Measurements from ENCODE around the gene NTNG2. TPM values are rescaled to one million over a fixed set of nuclear protein-coding genes. Genes with fewer than 3 reads are reported as not detected.
A peak's percentile ranks its signal among the peaks of the same experiment; 100 is the strongest.
"Not testable (repeated sequence)": the region's sequence is repeated elsewhere in the genome, so short reads cannot be mapped to it uniquely, and the experiment has no call there.

Gene NTNG2
- total and polyA plus RNA-seq, 10 donors = 0.44 to 22.4 (median 8.4) TPM

DNA sequence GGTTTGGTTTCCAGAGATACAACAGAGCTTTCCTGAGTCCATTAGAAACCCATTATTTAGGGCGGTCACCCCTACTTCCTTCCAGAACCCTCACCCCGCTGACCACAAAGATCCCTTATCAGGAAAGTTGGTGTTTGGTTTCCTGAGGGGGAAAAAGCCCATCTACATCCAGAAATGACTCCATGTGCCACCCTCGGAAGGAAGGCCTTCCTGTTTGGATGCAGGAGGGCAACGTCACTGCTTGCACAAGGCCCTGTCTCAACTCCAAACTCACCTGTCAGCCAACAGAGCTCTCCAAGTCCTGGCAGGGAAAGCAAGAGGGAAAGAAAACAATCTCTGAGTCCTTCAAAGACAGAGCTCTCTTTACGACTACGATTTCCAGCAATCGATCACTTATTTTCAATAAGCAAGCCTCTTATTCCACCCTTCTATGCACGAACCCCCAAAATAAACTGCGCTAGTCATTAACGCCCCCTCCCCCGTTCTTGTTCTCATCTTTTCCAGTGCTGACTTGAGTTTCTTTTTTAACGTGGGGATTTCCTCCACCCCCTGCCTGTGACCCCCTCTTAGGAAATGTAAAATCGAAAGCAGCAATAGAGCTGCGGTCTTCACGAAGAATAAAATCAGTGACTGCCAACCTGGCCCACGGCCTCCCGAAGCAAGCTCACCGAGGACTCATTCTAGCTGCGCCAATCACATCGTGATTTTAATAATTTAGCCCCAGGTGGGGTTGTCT lies 35.7 kb upstream of the NTNG2 start:
- H3K27me3 ChIP-seq (replicated peaks in 1 of 7) = peaks cover 0 to 94% (median 16%) of the 10 kb centered on the region in 7 donors
- WGBS, 5 donors = 22 to 38% (median 34%) methylated on average over 20 of the region's 20 CpGs
- TF ChIP-seq POLR2AphosphoS5 (IDR thresholded peaks at IDR 0.05) = peak in 1 of 3 donors; percentile 39
- no peak for TF ChIP-seq POLR2A (IDR thresholded peaks at IDR 0.05)
- peaks cover 0 to 19% (median 11%) of the 10 kb centered on the region in 6 donors for H3K4me1 ChIP-seq
- DNase-seq = no peak
- no peak overlapping the region for H3K27ac ChIP-seq
- H3K36me3 ChIP-seq = no peaks in the 10 kb centered on the region
- H3K4me3 ChIP-seq = peak overlapping the region in 2 of 8 donors; percentile 8 to 42
- intact Hi-C loops (cut with DNase I; ENCODE audit: low total_unique reads) = no loop called here
- H3K9me3 ChIP-seq = no peaks in the 10 kb centered on the region

DNA sequence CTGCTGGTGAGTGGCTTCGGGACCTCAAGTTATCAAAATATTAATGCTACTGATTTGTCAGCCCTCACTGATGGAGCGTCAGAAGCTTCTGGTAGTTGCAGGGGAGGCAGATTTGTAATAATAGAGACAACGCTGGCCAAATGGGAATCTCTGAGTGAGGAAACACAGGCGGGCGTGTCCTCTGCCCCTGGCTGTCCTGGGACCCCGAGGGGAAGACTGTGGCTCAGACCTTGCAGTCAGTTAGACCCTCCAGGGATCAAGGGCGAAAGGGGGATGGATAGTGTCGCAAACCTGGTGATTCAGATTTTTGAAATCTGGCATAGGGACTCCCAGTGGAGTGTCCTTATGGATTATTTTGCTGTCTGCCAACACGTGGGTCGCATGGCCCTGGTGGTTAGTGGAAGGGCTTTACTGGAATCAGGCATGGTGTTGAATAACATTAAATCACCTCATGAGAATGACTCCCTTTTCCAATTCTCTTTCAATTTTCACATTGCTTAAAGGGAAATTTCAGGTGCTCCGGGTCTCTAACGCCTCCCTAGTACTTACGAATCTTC lies 35.1 kb upstream of the NTNG2 start:
- DNase-seq = no peak
- TF ChIP-seq, protein P1, sequence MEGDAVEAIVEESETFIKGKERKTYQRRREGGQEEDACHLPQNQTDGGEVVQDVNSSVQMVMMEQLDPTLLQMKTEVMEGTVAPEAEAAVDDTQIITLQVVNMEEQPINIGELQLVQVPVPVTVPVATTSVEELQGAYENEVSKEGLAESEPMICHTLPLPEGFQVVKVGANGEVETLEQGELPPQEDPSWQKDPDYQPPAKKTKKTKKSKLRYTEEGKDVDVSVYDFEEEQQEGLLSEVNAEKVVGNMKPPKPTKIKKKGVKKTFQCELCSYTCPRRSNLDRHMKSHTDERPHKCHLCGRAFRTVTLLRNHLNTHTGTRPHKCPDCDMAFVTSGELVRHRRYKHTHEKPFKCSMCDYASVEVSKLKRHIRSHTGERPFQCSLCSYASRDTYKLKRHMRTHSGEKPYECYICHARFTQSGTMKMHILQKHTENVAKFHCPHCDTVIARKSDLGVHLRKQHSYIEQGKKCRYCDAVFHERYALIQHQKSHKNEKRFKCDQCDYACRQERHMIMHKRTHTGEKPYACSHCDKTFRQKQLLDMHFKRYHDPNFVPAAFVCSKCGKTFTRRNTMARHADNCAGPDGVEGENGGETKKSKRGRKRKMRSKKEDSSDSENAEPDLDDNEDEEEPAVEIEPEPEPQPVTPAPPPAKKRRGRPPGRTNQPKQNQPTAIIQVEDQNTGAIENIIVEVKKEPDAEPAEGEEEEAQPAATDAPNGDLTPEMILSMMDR (IDR thresholded peaks at IDR 0.05 in 8 of 11, conservative IDR thresholded peaks at IDR 0.05 in 3 of 11) = no peak
- TF ChIP-seq POLR2A (IDR thresholded peaks at IDR 0.05) = no peak
- TF ChIP-seq POLR2AphosphoS5 (IDR thresholded peaks at IDR 0.05) = no peak
- WGBS, 5 donors = 62 to 72% (median 66%) methylated on average over 13 of the region's 13 CpGs
- Histone ChIP-seq H3K4me3 (peak overlapping the region in 2 of 8 donors; percentile 8 to 42), H3K27me3 (replicated peaks in 1 of 7) (peaks cover 0 to 97% (median 15%) of the 10 kb centered on the region in 7 donors), H3K27ac (no peak overlapping the region), H3K36me3 (no peaks in the 10 kb centered on the region), H3K4me1 (peaks cover 0 to 19% (median 11%) of the 10 kb centered on the region in 6 donors), H3K9me3 (no peaks in the 10 kb centered on the region)
- intact Hi-C loops (cut with DNase I; ENCODE audit: low total_unique reads) = no loop called here

DNA sequence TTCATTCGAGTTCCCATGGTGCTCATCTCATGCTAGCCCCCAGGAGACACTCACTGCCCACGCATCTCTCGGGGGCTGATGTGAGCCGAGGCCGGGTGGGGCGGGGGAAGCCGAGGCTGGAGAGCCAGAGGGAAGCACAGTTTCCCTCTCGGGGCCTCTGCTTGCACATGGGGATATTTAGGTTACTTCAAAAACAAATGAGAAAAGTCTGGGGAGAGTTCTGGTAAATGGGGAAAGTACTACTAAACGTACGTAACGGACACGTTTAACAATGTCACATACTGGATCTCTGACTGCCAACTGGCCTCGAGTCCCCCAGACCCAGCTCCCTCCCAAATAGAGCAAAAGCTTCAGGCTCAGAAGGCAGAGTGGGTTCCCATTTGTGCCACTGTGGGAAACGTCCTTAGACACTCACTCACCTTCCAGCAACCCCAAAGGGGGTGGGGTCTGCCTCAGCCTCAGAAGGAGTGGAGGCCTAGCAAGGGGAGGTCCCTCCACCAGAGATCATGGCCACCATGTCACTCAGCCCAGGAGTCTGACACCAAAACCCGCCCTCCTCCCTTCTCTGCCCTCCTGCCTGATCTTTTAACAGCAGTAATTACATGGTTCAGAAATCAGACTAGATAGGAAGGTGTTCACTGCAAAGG lies 33.8 kb upstream of the NTNG2 start:
- no peaks in the 10 kb centered on the region for H3K36me3 ChIP-seq
- intact Hi-C loops (cut with DNase I; ENCODE audit: low total_unique reads) = no loop called here
- peaks cover 0 to 97% (median 12%) of the 10 kb centered on the region in 7 donors for H3K27me3 ChIP-seq (replicated peaks in 1 of 7)
- TF ChIP-seq POLR2AphosphoS5 (IDR thresholded peaks at IDR 0.05) (no peak), POLR2A (IDR thresholded peaks at IDR 0.05) (no peak)
- TF ChIP-seq, protein P1 (IDR thresholded peaks at IDR 0.05 in 8 of 11, conservative IDR thresholded peaks at IDR 0.05 in 3 of 11) = no peak
- DNase-seq = peak; percentile 47
- no peak overlapping the region for H3K27ac ChIP-seq
- H3K9me3 ChIP-seq = no peaks in the 10 kb centered on the region
- H3K4me3 ChIP-seq = no peak overlapping the region
- peaks cover 0 to 19% (median 11%) of the 10 kb centered on the region in 6 donors for H3K4me1 ChIP-seq
- WGBS, 5 donors = 68 to 78% (median 74%) methylated on average over 15 of the region's 15 CpGs

DNA sequence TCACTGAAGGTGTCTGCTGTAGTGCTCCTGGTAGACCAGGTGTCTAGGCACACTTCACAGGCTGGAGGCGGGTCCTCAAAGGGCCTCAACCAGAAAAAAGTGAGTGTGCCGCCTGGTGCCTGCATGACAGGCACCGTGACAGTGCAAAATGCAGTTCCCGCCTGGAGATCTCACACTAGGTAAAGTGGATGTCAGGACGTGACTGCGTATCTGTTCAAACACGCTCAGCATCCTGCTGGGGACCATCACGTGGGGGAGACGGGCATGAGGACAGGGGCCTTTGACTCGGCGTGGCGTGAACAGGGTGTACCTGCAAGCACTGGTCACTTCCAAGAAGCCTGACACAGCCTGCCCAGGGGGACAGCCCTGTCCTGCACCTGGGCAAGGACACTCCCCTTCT lies 32.3 kb upstream of the NTNG2 start:
- TF ChIP-seq POLR2A (IDR thresholded peaks at IDR 0.05) (no peak), POLR2AphosphoS5 (IDR thresholded peaks at IDR 0.05) (no peak)
- TF ChIP-seq, protein P1 (IDR thresholded peaks at IDR 0.05 in 8 of 11, conservative IDR thresholded peaks at IDR 0.05 in 3 of 11) = no peak
- WGBS, 5 donors = 82 to 92% (median 90%) methylated on average over 12 of the region's 12 CpGs
- peaks cover 0 to 19% (median 11%) of the 10 kb centered on the region in 6 donors for H3K4me1 ChIP-seq
- intact Hi-C loops (cut with DNase I; ENCODE audit: low total_unique reads) = no loop called here
- DNase-seq = peak; percentile 48
- no peak overlapping the region for H3K27ac ChIP-seq
- H3K4me3 ChIP-seq = no peak overlapping the region
- no peaks in the 10 kb centered on the region for H3K9me3 ChIP-seq
- H3K36me3 ChIP-seq = no peaks in the 10 kb centered on the region
- peaks cover 0 to 96% (median 12%) of the 10 kb centered on the region in 7 donors for H3K27me3 ChIP-seq (replicated peaks in 1 of 7)

DNA sequence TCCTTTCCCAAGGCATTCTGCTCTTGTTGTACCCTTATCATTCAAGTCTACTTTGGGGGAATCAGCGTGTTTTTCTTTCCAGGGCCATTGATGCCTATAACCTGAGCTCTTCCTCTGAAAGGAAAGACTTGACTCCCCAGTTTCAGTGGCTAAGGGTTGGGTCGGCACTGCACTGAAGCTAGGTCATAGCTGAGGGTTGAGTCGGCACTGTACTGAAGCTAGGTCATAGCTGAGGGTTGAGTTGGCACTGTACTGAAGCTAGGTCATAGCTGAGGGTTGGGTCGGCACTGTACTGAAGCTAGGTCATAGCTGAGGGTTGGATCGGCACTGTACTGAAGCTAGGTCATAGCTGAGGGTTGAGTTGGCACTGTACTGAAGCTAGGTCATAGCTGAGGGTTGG lies 27.8 kb upstream of the NTNG2 start:
- DNase-seq; H3K4me3 ChIP-seq; H3K36me3 ChIP-seq; H3K9me3 ChIP-seq; H3K27ac ChIP-seq; H3K4me1 ChIP-seq; intact Hi-C loops (cut with DNase I; ENCODE audit: low total_unique reads): not testable (repeated sequence)
- WGBS, 5 donors = 61 to 89% (median 71%) methylated on average over 5 of the region's 5 CpGs
- peaks cover 0 to 90% (median 11%) of the 10 kb centered on the region in 7 donors for H3K27me3 ChIP-seq (replicated peaks in 1 of 7)

Data from spleen (tissue), 11 donors.